Hepatocyte (in vitro differentiated cells): ENCODE measurements around the gene NIPAL4. TPM values are rescaled to one million over a fixed set of nuclear protein-coding genes. Genes with fewer than 3 reads are reported as not detected.

Experiments used
- DNase-seq: peaks from one replicate; pipeline ENCODE4 v3.0.0-alpha.2; 2016; ENCODE audit warnings: low spot score
- H2AFZ ChIP-seq: fragments of 200-600 bp; sonication (generic); 2 replicates; pipeline ENCODE4 v1.6.0; 2016; ENCODE audit warnings: antibody characterized with exemption, mild to moderate bottlenecking
- H3K27ac ChIP-seq: fragments of 200-600 bp; sonication (generic); 2 replicates; pipeline ENCODE4 v1.5.1; 2016; ENCODE audit warnings: mild to moderate bottlenecking
- H3K27me3 ChIP-seq: fragments of 200-600 bp; sonication (generic); 2 replicates; pipeline ENCODE4 v1.6.1; 2016
- H3K36me3 ChIP-seq: fragments of 200-600 bp; sonication (generic); replicated peaks from 2 replicates; pipeline ENCODE4 v1.5.1; 2016; ENCODE audit warnings: low read depth; ENCODE audit not compliant: insufficient read depth
- H3K4me1 ChIP-seq: fragments of 200-600 bp; sonication (generic); 2 replicates; pipeline ENCODE4 v1.5.1; 2016; ENCODE audit warnings: mild to moderate bottlenecking, moderate library complexity; ENCODE audit not compliant: insufficient read depth
- H3K4me2 ChIP-seq: fragments of 200-600 bp; sonication (generic); 2 replicates; pipeline ENCODE4 v1.6.0; 2016
- H3K4me3 ChIP-seq: fragments of 200-600 bp; sonication (generic); 2 replicates; pipeline ENCODE4 v1.5.1; 2016; ENCODE audit warnings: mild to moderate bottlenecking
- H3K79me2 ChIP-seq: fragments of 200-600 bp; sonication (generic); 2 replicates; pipeline ENCODE4 v1.6.0; 2017; ENCODE audit warnings: mild to moderate bottlenecking
- H3K9me2 ChIP-seq: fragments of 200-600 bp; sonication (generic); replicated peaks from 2 replicates; pipeline ENCODE4 v1.6.0; 2017; ENCODE audit warnings: mild to moderate bottlenecking; ENCODE audit not compliant: insufficient read depth
- H3K9me3 ChIP-seq: fragments of 200-600 bp; sonication (generic); 2 replicates; pipeline ENCODE4 v1.5.1; 2016; ENCODE audit warnings: low read depth, mild to moderate bottlenecking
- H4K20me1 ChIP-seq: fragments of 200-600 bp; sonication (generic); 2 replicates; pipeline ENCODE4 v1.6.0; 2016; ENCODE audit warnings: mild to moderate bottlenecking; ENCODE audit not compliant: insufficient read depth, poor library complexity, severe bottlenecking
- CTCF ChIP-seq: fragments of 200-600 bp; sonication (generic); IDR thresholded peaks from 2 replicates; pipeline ENCODE4 v1.5.1; 2016; ENCODE audit warnings: antibody characterized with exemption, mild to moderate bottlenecking; ENCODE audit not compliant: poor library complexity
- EZH2 ChIP-seq: fragments of 200-600 bp; sonication (generic); IDR thresholded peaks from 2 replicates; pipeline ENCODE4 v1.6.1; 2016; ENCODE audit warnings: antibody characterized with exemption, mild to moderate bottlenecking, borderline replicate concordance
- EZH2phosphoT487 ChIP-seq: fragments of 200-600 bp; sonication (generic); IDR thresholded peaks from one replicate; pipeline ENCODE4 v1.6.1; 2018; ENCODE audit warnings: antibody characterized with exemption, mild to moderate bottlenecking, low read depth, moderate library complexity; ENCODE audit not compliant: unreplicated experiment, severe bottlenecking
- WGBS: methylation state at CpG from one replicate; pipeline ENCODE4 v1.1.6; 2016; ENCODE audit warnings: low lambda C conversion rate; ENCODE audit errors: missing lambda C conversion rate; 5-methylcytosine and 5-hydroxymethylcytosine counted together
- polyA plus RNA-seq: library from polyadenylated mRNA; unstranded; fragments of >200 nt; fragmentation: Nextera tagmentation; extraction: Ambion mirVana; gene quantifications from 2 replicates; pipeline ENCODE4 v1.2.1, GENCODE V29; 2016
- total RNA-seq: library from RNA; depleted of rRNA; stranded (reverse); fragments of >200 nt; gene quantifications from 2 replicates; pipeline ENCODE4 v1.2.3, GENCODE V29; 2014

Gene NIPAL4
- total and polyA plus RNA-seq, 2 experiments from 2014 or later, result 0.17 to 0.37 TPM

DNA sequence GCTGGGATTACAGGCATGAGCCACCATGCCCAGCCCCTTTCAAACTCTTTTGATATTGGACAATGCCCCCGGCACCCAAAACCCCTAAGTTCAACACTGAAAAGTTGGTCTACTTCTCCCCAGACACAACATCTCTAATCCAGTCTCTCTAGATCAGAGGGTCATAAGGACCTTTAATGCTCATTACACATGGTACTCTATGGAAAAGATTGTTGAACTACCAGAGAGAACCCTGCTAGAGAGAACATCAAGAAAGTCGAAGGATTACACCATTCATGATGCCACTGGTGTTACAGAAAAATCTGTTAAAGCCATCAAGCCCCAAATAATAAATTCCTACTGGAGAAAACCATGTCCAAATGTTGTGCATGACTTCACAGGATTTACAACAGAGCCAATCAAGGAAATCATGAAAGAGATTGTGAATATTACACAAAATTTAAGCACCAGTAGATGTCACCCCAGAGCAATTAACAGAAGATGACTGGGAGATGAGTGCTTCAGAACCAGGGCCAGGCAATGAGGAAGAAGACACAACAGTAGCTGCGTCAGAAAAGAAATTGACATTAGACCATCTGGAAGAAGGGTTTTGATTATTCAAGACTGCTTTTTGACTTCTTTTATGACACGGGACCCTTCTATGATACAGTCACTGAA, 28.3 kb upstream of the NIPAL4 start:
- TF ChIP-seq EZH2phosphoT487, result no peak
- TF ChIP-seq CTCF, result peak; percentile 59
- Histone ChIP-seq H3K79me2 (no peaks in the 10 kb centered on the region), H2AFZ (no peak overlapping the region), H3K36me3 (no peaks in the 10 kb centered on the region), H3K27ac (no peak overlapping the region), H3K4me1 (no peaks in the 10 kb centered on the region), H3K9me2 (no peaks in the 10 kb centered on the region), H4K20me1 (no peaks in the 10 kb centered on the region), H3K9me3 (no peaks in the 10 kb centered on the region), H3K27me3 (no peaks in the 10 kb centered on the region), H3K4me2 (no peak overlapping the region), H3K4me3 (no peak overlapping the region)
- DNase-seq, result peak; percentile 68
- 48% methylated on average over 4 of the region's 4 CpGs for WGBS

- no peaks in the 10 kb centered on the region for H3K4me1 ChIP-seq
- TF ChIP-seq EZH2 (no peak), CTCF (no peak), EZH2phosphoT487 (no peak)
- H3K9me3 ChIP-seq, result no peaks in the 10 kb centered on the region
- no peaks in the 10 kb centered on the region for H3K27me3 ChIP-seq
- no peaks in the 10 kb centered on the region for H3K36me3 ChIP-seq
- no peaks in the 10 kb centered on the region for H3K79me2 ChIP-seq
- H2AFZ ChIP-seq, result no peak overlapping the region
- no peak overlapping the region for H3K27ac ChIP-seq
- 93% methylated on average over 4 of the region's 4 CpGs for WGBS
- no peaks in the 10 kb centered on the region for H4K20me1 ChIP-seq
- no peak overlapping the region for H3K4me3 ChIP-seq
- no peaks in the 10 kb centered on the region for H3K9me2 ChIP-seq
- H3K4me2 ChIP-seq, result no peak overlapping the region
- DNase-seq, result no peak
Observed at GRCh38 chr5:157434096-157434495, 25.9 kb upstream of the NIPAL4 start.

DNA sequence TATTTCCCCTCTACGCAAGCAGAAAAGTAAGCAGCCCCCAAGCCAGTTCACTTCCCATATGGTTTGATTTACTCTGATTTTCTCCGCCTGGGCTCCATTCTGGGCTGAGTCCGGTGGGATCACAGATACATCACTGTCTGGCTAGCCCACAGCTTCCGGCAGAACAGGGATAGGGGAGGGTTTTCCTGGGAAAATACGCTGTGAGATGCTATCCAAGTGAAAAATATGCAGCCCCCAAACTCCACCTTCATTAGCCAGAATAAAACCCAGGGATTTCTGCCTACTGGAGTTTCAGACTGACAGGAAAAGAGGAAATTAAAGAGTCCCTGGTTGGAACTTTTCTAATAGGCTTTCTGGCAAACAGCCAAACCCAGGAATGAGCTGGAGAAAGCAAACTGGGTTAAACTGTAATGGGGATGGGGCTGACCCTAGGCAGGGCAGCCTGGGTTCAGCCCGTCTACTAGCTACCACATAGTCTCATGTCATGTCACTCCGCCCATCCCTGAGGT, 16.9 kb upstream of the NIPAL4 start:
- H3K4me3 ChIP-seq, result no peak overlapping the region
- H3K79me2 ChIP-seq, result no peaks in the 10 kb centered on the region
- H3K4me2 ChIP-seq, result peak overlapping the region; percentile 53
- no peaks in the 10 kb centered on the region for H3K27me3 ChIP-seq
- H3K9me2 ChIP-seq, result no peaks in the 10 kb centered on the region
- no peaks in the 10 kb centered on the region for H3K9me3 ChIP-seq
- H3K4me1 ChIP-seq, result no peaks in the 10 kb centered on the region
- no peaks in the 10 kb centered on the region for H3K36me3 ChIP-seq
- no peaks in the 10 kb centered on the region for H4K20me1 ChIP-seq
- peak overlapping the region; percentile 19 for H3K27ac ChIP-seq
- no peak for TF ChIP-seq CTCF
- TF ChIP-seq EZH2, result no peak
- no peak for TF ChIP-seq EZH2phosphoT487
- 52% methylated on average over 7 of the region's 7 CpGs for WGBS
- DNase-seq, result no peak
- no peak overlapping the region for H2AFZ ChIP-seq
